Umbilical cord (tissue), 2 donors: ENCODE results near the gene ACOT8. TPM values are rescaled to one million over a fixed set of nuclear protein-coding genes. Genes with fewer than 3 reads are reported as not detected.

ENCODE experiments used
- DNase-seq: peaks from one replicate; pipeline ENCODE4 v3.0.0-alpha.2; 2015; ENCODE audit warnings: low spot score
- total RNA-seq: library from RNA; depleted of rRNA; stranded (reverse); fragments of >200 nt; gene quantifications from one replicate; pipeline ENCODE4 v1.2.3, GENCODE V29; 2014; ENCODE audit warnings: low replicate concordance; ENCODE audit not compliant: insufficient read depth

The ACOT8 gene
- total RNA-seq, 1 donor from 2014 or later: 20.0 TPM

DNA sequence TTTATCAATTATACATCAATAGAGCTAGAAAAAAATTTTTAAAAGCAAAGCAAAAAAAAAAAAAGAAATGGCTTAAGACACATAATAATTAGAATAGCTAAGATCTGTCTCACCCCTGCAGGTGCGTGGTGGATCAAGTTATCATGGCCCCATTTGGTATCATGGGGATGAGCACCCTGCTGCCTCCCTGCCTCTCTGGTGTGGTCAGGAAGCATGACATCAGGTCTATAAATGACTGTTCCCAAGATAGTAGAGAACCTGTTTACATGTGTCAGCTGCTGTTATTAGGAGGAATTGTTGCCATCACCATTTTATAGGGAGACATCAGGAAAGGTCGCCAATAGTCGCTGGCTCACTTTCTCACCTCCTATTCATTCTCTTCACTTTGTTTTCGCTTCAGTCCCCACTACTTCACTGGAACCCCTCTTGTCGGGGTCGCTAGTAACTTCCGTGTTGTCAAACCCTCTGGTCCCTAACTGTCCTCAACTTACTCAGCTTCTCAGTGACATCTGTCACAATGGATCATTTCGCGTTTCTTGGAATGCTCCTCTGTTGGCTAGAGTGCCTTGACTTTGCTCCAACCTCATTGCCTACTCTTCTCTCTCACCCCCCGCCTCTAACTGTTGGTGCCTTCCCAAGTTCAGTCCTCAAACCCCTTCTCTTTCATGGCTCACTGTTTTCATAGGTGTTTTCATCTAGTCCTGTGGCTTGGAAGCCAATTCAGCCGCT lies 60.7 kb downstream of the ACOT8 start:
- no peak for DNase-seq

- no peak for DNase-seq
These were observed 64.7 kb downstream of the ACOT8 start for GRCh38 chr20:45792317-45793118.

Other genes with a start within 250 kb of the ACOT8 start
- gene WFDC10A, start 227.7 kb downstream of the ACOT8 start, total RNA-seq: not detected
- gene WFDC9, start 226.1 kb downstream of the ACOT8 start, total RNA-seq: not detected
- not detected for gene WFDC11, start 187.2 kb downstream of the ACOT8 start, total RNA-seq
- 5.5 TPM for gene WFDC13, start 155.4 kb downstream of the ACOT8 start, total RNA-seq
- gene WFDC10B, start 152.4 kb downstream of the ACOT8 start, total RNA-seq: not detected
- not detected for gene SPINT4, start 135.0 kb downstream of the ACOT8 start, total RNA-seq
- gene WFDC3, start 65.5 kb downstream of the ACOT8 start, total RNA-seq: 1.7 TPM
- 24.1 TPM for gene DNTTIP1, start 65.4 kb downstream of the ACOT8 start, total RNA-seq
- 3.6 TPM for gene UBE2C, start 44.7 kb downstream of the ACOT8 start, total RNA-seq
- not detected for gene TNNC2, start 30.1 kb downstream of the ACOT8 start, total RNA-seq
- 35.2 TPM for gene SNX21, start 23.6 kb downstream of the ACOT8 start, total RNA-seq
- gene ZSWIM3, start 222 bp upstream of the ACOT8 start, total RNA-seq: 7.7 TPM
- gene ZSWIM1, start 23.8 kb upstream of the ACOT8 start, total RNA-seq: 3.1 TPM
- gene SPATA25, start 30.2 kb upstream of the ACOT8 start, total RNA-seq: 3.6 TPM
- 1.9 TPM for gene NEURL2, start 33.8 kb upstream of the ACOT8 start, total RNA-seq
- gene CTSA, start 33.9 kb upstream of the ACOT8 start, total RNA-seq: 16.4 TPM
- gene PLTP, start 54.8 kb upstream of the ACOT8 start, total RNA-seq: 108 TPM
- gene PCIF1, start 77.3 kb upstream of the ACOT8 start, total RNA-seq: 8.9 TPM
- gene ZNF335, start 114.8 kb upstream of the ACOT8 start, total RNA-seq: 13.7 TPM
- gene MMP9, start 151.5 kb upstream of the ACOT8 start, total RNA-seq: 2.4 TPM
- 9.1 TPM for gene SLC12A5, start 171.8 kb upstream of the ACOT8 start, total RNA-seq
- gene NCOA5, start 232.6 kb upstream of the ACOT8 start, total RNA-seq: 3.4 TPM